OCI-LY7 (cell line): ENCODE data around the gene WIPF2. TPM values are rescaled to one million over a fixed set of nuclear protein-coding genes. Genes with fewer than 3 reads are reported as not detected.
"Not testable (repeated sequence)": the region's sequence is repeated elsewhere in the genome, so short reads cannot be mapped to it uniquely, and the experiment has no call there.

ENCODE experiments used
- BruUV-seq: library from RNA; stranded (reverse); fragments of 400-500 nt; replicated peaks from 2 replicates; lab custom pipeline; 2021; lab: Mats Ljungman, UMichigan
- CTCF ChIA-PET: fragments of 300-600 bp; sonication (Branson Sonifier 250); formaldehyde crosslinking; loops from one replicate; lab custom pipeline; 2022; ENCODE audit warnings: antibody characterized with exemption; ENCODE audit not compliant: unreplicated experiment; lab: Charles Lee
- POLR2A ChIA-PET: fragments of 300-600 bp; sonication (Branson Sonifier 250); formaldehyde crosslinking; loops from one replicate; lab custom pipeline; 2022; ENCODE audit warnings: antibody characterized with exemption; lab: Charles Lee
- DNase-seq: peaks from one replicate; pipeline ENCODE4 v3.0.0-alpha.2; 2015; ENCODE audit warnings: low spot score
- H2AFZ ChIP-seq: fragments of 200-600 bp; sonication (generic), shearing (Covaris generic); 2 replicates; pipeline ENCODE4 v1.6.1; 2014; ENCODE audit warnings: mild to moderate bottlenecking, antibody characterized with exemption, low read length, moderate library complexity
- H3K27ac ChIP-seq: fragments of 200-600 bp; sonication (generic); 2 replicates; pipeline ENCODE4 v1.5.1; 2014; ENCODE audit warnings: mixed run types, low read depth, mild to moderate bottlenecking, moderate library complexity, low read length, inconsistent platforms; ENCODE audit not compliant: poor library complexity, severe bottlenecking
- H3K36me3 ChIP-seq: fragments of 200-600 bp; sonication (generic); 2 replicates; pipeline ENCODE4 v1.6.1; 2014; ENCODE audit warnings: mild to moderate bottlenecking, antibody characterized with exemption, low read length, moderate library complexity, mixed read lengths; ENCODE audit not compliant: insufficient read depth
- H3K4me1 ChIP-seq: fragments of 200-600 bp; sonication (generic); 2 replicates; pipeline ENCODE4 v1.5.1; 2014; ENCODE audit warnings: mild to moderate bottlenecking, low read length; ENCODE audit not compliant: insufficient read depth, poor library complexity, severe bottlenecking
- H3K4me2 ChIP-seq: fragments of 200-600 bp; sonication (generic); 2 replicates; pipeline ENCODE4 v1.6.1; 2014; ENCODE audit warnings: mild to moderate bottlenecking, low read length
- H3K4me3 ChIP-seq: fragments of 200-600 bp; sonication (generic); 2 replicates; pipeline ENCODE4 v1.5.1; 2014; ENCODE audit warnings: mild to moderate bottlenecking, low read depth, low read length; ENCODE audit not compliant: poor library complexity, severe bottlenecking
- H3K79me2 ChIP-seq: fragments of 200-600 bp; sonication (generic); 2 replicates; pipeline ENCODE4 v1.6.1; 2016; ENCODE audit warnings: low read depth, mild to moderate bottlenecking, low read length, moderate library complexity, mixed read lengths; ENCODE audit not compliant: insufficient read depth
- H3K9me2 ChIP-seq: fragments of 200-600 bp; sonication (generic); 2 replicates; pipeline ENCODE4 v1.6.1; 2016; ENCODE audit warnings: mild to moderate bottlenecking, low read length, mixed read lengths; ENCODE audit not compliant: insufficient read depth
- H3K9me3 ChIP-seq: fragments of 200-600 bp; sonication (generic); 2 replicates; pipeline ENCODE4 v1.6.1; 2014; ENCODE audit warnings: mild to moderate bottlenecking, mixed run types, low read length, mixed read lengths
- H4K20me1 ChIP-seq: fragments of 200-600 bp; sonication (generic); 2 replicates; pipeline ENCODE4 v1.6.1; 2014; ENCODE audit warnings: mild to moderate bottlenecking, antibody characterized with exemption, low read length, moderate library complexity, mixed read lengths; ENCODE audit not compliant: insufficient read depth
- EZH2phosphoT487 ChIP-seq: fragments of 200-600 bp; sonication (generic); IDR thresholded peaks from 2 replicates; pipeline ENCODE4 v1.6.1; 2018; ENCODE audit warnings: low read depth, borderline replicate concordance, mild to moderate bottlenecking, mixed run types, antibody characterized with exemption, low read length, moderate library complexity, mixed read lengths
- intact Hi-C: fragments of 100-400 bp; cut with micrococcal nuclease; formaldehyde crosslinking; loops from one replicate; pipeline ENCODE4 v1.10.0; 2022; ENCODE audit not compliant: unreplicated experiment
- total RNA-seq, 2 experiments: library from RNA; depleted of rRNA in 1 of 2; stranded (reverse); fragments of >200 nt in 1 of 2; shearing (Covaris generic) in 1 of 2; gene quantifications; 2 replicates each; pipeline ENCODE4 v1.2.3, GENCODE V29; 2014 to 2022
- TF ChIP-seq, protein P1 (sequence below): fragments of 200-600 bp; sonication (generic); conservative IDR thresholded peaks from 2 replicates; pipeline ENCODE4 v1.5.1; 2014; ENCODE audit warnings: mild to moderate bottlenecking, antibody characterized with exemption, low read length, moderate library complexity, mixed read lengths

WIPF2 gene
- total RNA-seq, 2 experiments from 2014 or later, result 4.7 to 20.3 TPM

DNA sequence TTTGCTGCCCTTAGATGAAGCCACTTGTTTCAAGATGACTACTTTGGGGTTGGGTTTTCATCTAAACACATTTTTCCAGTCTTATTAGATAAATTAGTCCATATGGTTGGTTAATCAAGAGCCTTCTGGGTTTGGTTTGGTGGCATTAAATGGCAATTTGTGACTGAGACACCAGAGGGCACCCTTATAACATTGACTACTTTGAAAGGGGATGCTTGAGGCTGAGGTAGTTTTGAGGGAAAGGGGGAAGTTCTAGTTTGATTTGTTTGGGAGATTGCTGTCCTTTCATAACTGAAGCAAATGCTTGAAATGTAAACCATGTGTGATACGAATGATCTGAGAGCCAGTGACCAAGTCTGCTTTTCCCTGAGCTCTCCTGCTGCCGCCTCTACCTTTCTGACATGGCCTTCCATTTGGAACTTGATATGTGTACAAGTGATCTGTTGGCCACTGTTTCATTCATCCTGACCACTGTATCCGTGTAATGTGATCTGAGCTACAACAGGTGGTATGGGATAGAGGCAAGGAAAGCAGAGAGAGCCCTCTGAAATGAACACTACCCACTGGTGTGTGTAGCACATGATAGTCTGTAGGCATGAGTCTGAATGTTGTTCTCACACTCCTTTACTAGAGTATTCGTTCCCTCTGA is 84.0 kb downstream of the WIPF2 start:
- Histone ChIP-seq H3K9me2 (no peaks in the 10 kb centered on the region), H3K36me3 (peaks cover 74% of the 10 kb centered on the region), H2AFZ (no peak overlapping the region), H3K27ac (no peak overlapping the region), H3K4me1 (peaks cover under 1% of the 10 kb centered on the region), H3K4me3 (no peak overlapping the region), H3K9me3 (no peaks in the 10 kb centered on the region), H3K79me2 (peaks cover 4% of the 10 kb centered on the region; the same call in 1 of the 2 replicates), H3K4me2 (no peak overlapping the region), H4K20me1 (peaks cover 18% of the 10 kb centered on the region; the same call in 1 of the 2 replicates)
- intact Hi-C loops, result loop anchor here (1.0 to 5.0 kb wide), 2 partner anchors 52 to 229 kb away; no protein-coding TSS in a partner anchor
- no peak for TF ChIP-seq EZH2phosphoT487
- TF ChIP-seq, protein P1, sequence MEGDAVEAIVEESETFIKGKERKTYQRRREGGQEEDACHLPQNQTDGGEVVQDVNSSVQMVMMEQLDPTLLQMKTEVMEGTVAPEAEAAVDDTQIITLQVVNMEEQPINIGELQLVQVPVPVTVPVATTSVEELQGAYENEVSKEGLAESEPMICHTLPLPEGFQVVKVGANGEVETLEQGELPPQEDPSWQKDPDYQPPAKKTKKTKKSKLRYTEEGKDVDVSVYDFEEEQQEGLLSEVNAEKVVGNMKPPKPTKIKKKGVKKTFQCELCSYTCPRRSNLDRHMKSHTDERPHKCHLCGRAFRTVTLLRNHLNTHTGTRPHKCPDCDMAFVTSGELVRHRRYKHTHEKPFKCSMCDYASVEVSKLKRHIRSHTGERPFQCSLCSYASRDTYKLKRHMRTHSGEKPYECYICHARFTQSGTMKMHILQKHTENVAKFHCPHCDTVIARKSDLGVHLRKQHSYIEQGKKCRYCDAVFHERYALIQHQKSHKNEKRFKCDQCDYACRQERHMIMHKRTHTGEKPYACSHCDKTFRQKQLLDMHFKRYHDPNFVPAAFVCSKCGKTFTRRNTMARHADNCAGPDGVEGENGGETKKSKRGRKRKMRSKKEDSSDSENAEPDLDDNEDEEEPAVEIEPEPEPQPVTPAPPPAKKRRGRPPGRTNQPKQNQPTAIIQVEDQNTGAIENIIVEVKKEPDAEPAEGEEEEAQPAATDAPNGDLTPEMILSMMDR, result peak; percentile 87
- CTCF ChIA-PET, result interaction anchor here (0.6 kb wide), 1 partner anchor 1365 kb away, joined by 3 read pairs; no protein-coding TSS in a partner anchor
- peak; percentile 60 for DNase-seq
- no TSS peak for BruUV-seq
- POLR2A ChIA-PET, result no interaction called here

- ChIA-PET CTCF (interaction anchor here (0.6 kb wide), 1 partner anchor 1365 kb away, joined by 3 read pairs; no protein-coding TSS in a partner anchor), POLR2A (no interaction called here)
- intact Hi-C loops, result loop anchor here (1.0 to 5.0 kb wide), 2 partner anchors 51 to 228 kb away; no protein-coding TSS in a partner anchor
- H3K4me1 ChIP-seq, result peaks cover 8% of the 10 kb centered on the region
- H3K4me3 ChIP-seq, result no peak overlapping the region
- no peaks in the 10 kb centered on the region for H3K9me2 ChIP-seq
- no TSS peak for BruUV-seq
- H3K4me2 ChIP-seq, result no peak overlapping the region
- no peaks in the 10 kb centered on the region for H3K79me2 ChIP-seq
- H3K27ac ChIP-seq, result no peak overlapping the region
- H4K20me1 ChIP-seq, result peaks cover 18% of the 10 kb centered on the region; the same call in 1 of the 2 replicates
- no peak for DNase-seq
- TF ChIP-seq EZH2phosphoT487, result no peak
- TF ChIP-seq, protein P1, result no peak
- peaks cover 66% of the 10 kb centered on the region for H3K36me3 ChIP-seq
- H3K9me3 ChIP-seq, result no peaks in the 10 kb centered on the region
- H2AFZ ChIP-seq, result no peak overlapping the region
Observed at GRCh38 chr17:40303708-40304551, 84.8 kb downstream of the WIPF2 start.

- H3K36me3 ChIP-seq, result peaks cover 60% of the 10 kb centered on the region
- DNase-seq, H2AFZ ChIP-seq, H3K4me2 ChIP-seq, H3K9me2 ChIP-seq, H3K4me3 ChIP-seq, BruUV-seq, CTCF ChIA-PET, H3K9me3 ChIP-seq, H3K27ac ChIP-seq, H3K79me2 ChIP-seq: not testable (repeated sequence)
- intact Hi-C loops, result loop anchor here (5.0 kb wide), 1 partner anchor 228 kb away; no protein-coding TSS in a partner anchor
- H3K4me1 ChIP-seq, result peaks cover 14% of the 10 kb centered on the region
- POLR2A ChIA-PET, result interaction anchor here (0.7 kb wide), 1 partner anchor 8 kb away, joined by 3 read pairs; no protein-coding TSS in a partner anchor
- peaks cover 18% of the 10 kb centered on the region; the same call in 1 of the 2 replicates for H4K20me1 ChIP-seq
Observed at GRCh38 chr17:40304552-40304863, 85.4 kb downstream of the WIPF2 start.

DNA sequence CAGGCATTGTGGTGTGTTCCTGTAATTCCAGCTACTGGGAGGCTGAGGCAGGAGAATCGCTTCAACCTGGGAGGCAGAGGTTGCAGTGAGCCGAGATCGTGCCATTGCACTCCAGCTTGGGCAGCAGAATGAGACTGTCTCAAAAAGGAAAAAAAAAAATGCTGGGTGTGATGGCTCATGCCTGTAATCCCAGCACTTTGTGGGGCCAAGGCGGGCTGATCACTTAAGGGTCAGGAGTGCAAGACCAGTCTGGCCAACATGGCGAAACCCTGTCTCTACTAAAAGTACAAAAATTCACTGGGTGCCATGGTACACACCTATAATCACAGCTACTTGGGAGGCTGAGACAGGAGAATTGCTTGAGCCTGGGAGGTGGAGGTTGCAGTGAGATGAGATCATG is 85.8 kb downstream of the WIPF2 start:
- CTCF ChIA-PET, H3K4me2 ChIP-seq, H3K9me2 ChIP-seq, H2AFZ ChIP-seq, BruUV-seq, H3K9me3 ChIP-seq, DNase-seq, H3K79me2 ChIP-seq, H3K4me3 ChIP-seq, H3K27ac ChIP-seq: not testable (repeated sequence)
- Histone ChIP-seq H4K20me1 (peaks cover 18% of the 10 kb centered on the region; the same call in 1 of the 2 replicates), H3K4me1 (peaks cover 16% of the 10 kb centered on the region), H3K36me3 (peaks cover 56% of the 10 kb centered on the region)
- intact Hi-C loops, result loop anchor here (5.0 kb wide), 1 partner anchor 227 kb away; no protein-coding TSS in a partner anchor
- POLR2A ChIA-PET, result interaction anchor here (0.7 kb wide), 1 partner anchor 8 kb away, joined by 3 read pairs; no protein-coding TSS in a partner anchor
